OCI-LY7 (cell line): ENCODE data around the gene PAFAH1B1. TPM values are rescaled to one million over a fixed set of nuclear protein-coding genes. Genes with fewer than 3 reads are reported as not detected.
"Not testable (repeated sequence)": the region's sequence is repeated elsewhere in the genome, so short reads cannot be mapped to it uniquely, and the experiment has no call there.

ENCODE experiments used
- BruUV-seq: library from RNA; stranded (reverse); fragments of 400-500 nt; replicated peaks from 2 replicates; lab custom pipeline; 2021; lab: Mats Ljungman, UMichigan
- CTCF ChIA-PET: fragments of 300-600 bp; sonication (Branson Sonifier 250); formaldehyde crosslinking; loops from one replicate; lab custom pipeline; 2022; ENCODE audit warnings: antibody characterized with exemption; ENCODE audit not compliant: unreplicated experiment; lab: Charles Lee
- POLR2A ChIA-PET: fragments of 300-600 bp; sonication (Branson Sonifier 250); formaldehyde crosslinking; loops from one replicate; lab custom pipeline; 2022; ENCODE audit warnings: antibody characterized with exemption; lab: Charles Lee
- DNase-seq: peaks from one replicate; pipeline ENCODE4 v3.0.0-alpha.2; 2015; ENCODE audit warnings: low spot score
- H2AFZ ChIP-seq: fragments of 200-600 bp; sonication (generic), shearing (Covaris generic); 2 replicates; pipeline ENCODE4 v1.6.1; 2014; ENCODE audit warnings: mild to moderate bottlenecking, antibody characterized with exemption, low read length, moderate library complexity
- H3K27ac ChIP-seq: fragments of 200-600 bp; sonication (generic); 2 replicates; pipeline ENCODE4 v1.5.1; 2014; ENCODE audit warnings: mixed run types, low read depth, mild to moderate bottlenecking, moderate library complexity, low read length, inconsistent platforms; ENCODE audit not compliant: poor library complexity, severe bottlenecking
- H3K36me3 ChIP-seq: fragments of 200-600 bp; sonication (generic); 2 replicates; pipeline ENCODE4 v1.6.1; 2014; ENCODE audit warnings: mild to moderate bottlenecking, antibody characterized with exemption, low read length, moderate library complexity, mixed read lengths; ENCODE audit not compliant: insufficient read depth
- H3K4me1 ChIP-seq: fragments of 200-600 bp; sonication (generic); 2 replicates; pipeline ENCODE4 v1.5.1; 2014; ENCODE audit warnings: mild to moderate bottlenecking, low read length; ENCODE audit not compliant: insufficient read depth, poor library complexity, severe bottlenecking
- H3K4me2 ChIP-seq: fragments of 200-600 bp; sonication (generic); 2 replicates; pipeline ENCODE4 v1.6.1; 2014; ENCODE audit warnings: mild to moderate bottlenecking, low read length
- H3K4me3 ChIP-seq: fragments of 200-600 bp; sonication (generic); 2 replicates; pipeline ENCODE4 v1.5.1; 2014; ENCODE audit warnings: mild to moderate bottlenecking, low read depth, low read length; ENCODE audit not compliant: poor library complexity, severe bottlenecking
- H3K79me2 ChIP-seq: fragments of 200-600 bp; sonication (generic); 2 replicates; pipeline ENCODE4 v1.6.1; 2016; ENCODE audit warnings: low read depth, mild to moderate bottlenecking, low read length, moderate library complexity, mixed read lengths; ENCODE audit not compliant: insufficient read depth
- H3K9me2 ChIP-seq: fragments of 200-600 bp; sonication (generic); 2 replicates; pipeline ENCODE4 v1.6.1; 2016; ENCODE audit warnings: mild to moderate bottlenecking, low read length, mixed read lengths; ENCODE audit not compliant: insufficient read depth
- H3K9me3 ChIP-seq: fragments of 200-600 bp; sonication (generic); 2 replicates; pipeline ENCODE4 v1.6.1; 2014; ENCODE audit warnings: mild to moderate bottlenecking, mixed run types, low read length, mixed read lengths
- H4K20me1 ChIP-seq: fragments of 200-600 bp; sonication (generic); 2 replicates; pipeline ENCODE4 v1.6.1; 2014; ENCODE audit warnings: mild to moderate bottlenecking, antibody characterized with exemption, low read length, moderate library complexity, mixed read lengths; ENCODE audit not compliant: insufficient read depth
- CTCF ChIP-seq: fragments of 200-600 bp; sonication (generic); conservative IDR thresholded peaks from 2 replicates; pipeline ENCODE4 v1.5.1; 2014; ENCODE audit warnings: mild to moderate bottlenecking, antibody characterized with exemption, low read length, moderate library complexity, mixed read lengths
- EZH2phosphoT487 ChIP-seq: fragments of 200-600 bp; sonication (generic); IDR thresholded peaks from 2 replicates; pipeline ENCODE4 v1.6.1; 2018; ENCODE audit warnings: low read depth, borderline replicate concordance, mild to moderate bottlenecking, mixed run types, antibody characterized with exemption, low read length, moderate library complexity, mixed read lengths
- intact Hi-C: fragments of 100-400 bp; cut with micrococcal nuclease; formaldehyde crosslinking; loops from one replicate; pipeline ENCODE4 v1.10.0; 2022; ENCODE audit not compliant: unreplicated experiment
- total RNA-seq, 2 experiments: library from RNA; depleted of rRNA in 1 of 2; stranded (reverse); fragments of >200 nt in 1 of 2; shearing (Covaris generic) in 1 of 2; gene quantifications; 2 replicates each; pipeline ENCODE4 v1.2.3, GENCODE V29; 2014 to 2022

The PAFAH1B1 gene
- total RNA-seq, 2 experiments from 2014 or later, result 51.1 to 127 TPM

GRCh38 chr17:2624292-2624731 is 30.9 kb downstream of the PAFAH1B1 start:
- intact Hi-C loops, result no loop called here
- peaks cover 12% of the 10 kb centered on the region for H4K20me1 ChIP-seq
- CTCF ChIA-PET, result no interaction called here
- H3K27ac ChIP-seq, result peak overlapping the region; percentile 61
- no peaks in the 10 kb centered on the region for H3K9me2 ChIP-seq
- no peak for TF ChIP-seq EZH2phosphoT487
- no peak for TF ChIP-seq CTCF
- H3K79me2 ChIP-seq, result peaks cover 100% of the 10 kb centered on the region
- peaks cover 30% of the 10 kb centered on the region for H3K9me3 ChIP-seq
- BruUV-seq, result no TSS peak
- peak overlapping the region; percentile 27 for H3K4me3 ChIP-seq
- H3K4me1 ChIP-seq, result peaks cover 35% of the 10 kb centered on the region
- H3K4me2 ChIP-seq, result peak overlapping the region; percentile 63
- peaks cover 49% of the 10 kb centered on the region for H3K36me3 ChIP-seq
- no peak overlapping the region for H2AFZ ChIP-seq
- POLR2A ChIA-PET, result no interaction called here
- DNase-seq, result peak; percentile 59

GRCh38 chr17:2626626-2627219 is 33.3 kb downstream of the PAFAH1B1 start:
- Histone ChIP-seq H3K4me1 (peaks cover 58% of the 10 kb centered on the region), H3K36me3 (peaks cover 25% of the 10 kb centered on the region), H3K79me2 (peaks cover 100% of the 10 kb centered on the region), H4K20me1 (peaks cover 28% of the 10 kb centered on the region), H3K9me3 (peaks cover 20% of the 10 kb centered on the region)
- H3K4me3 ChIP-seq, H2AFZ ChIP-seq, DNase-seq, H3K4me2 ChIP-seq, BruUV-seq, H3K27ac ChIP-seq, CTCF ChIA-PET, intact Hi-C loops, H3K9me2 ChIP-seq: not testable (repeated sequence)
- POLR2A ChIA-PET, result interaction anchor here (2.0 kb wide), 1 partner anchor 12 kb away, joined by 5 read pairs; no protein-coding TSS in a partner anchor

- H3K27ac ChIP-seq, H3K4me3 ChIP-seq, DNase-seq, H3K9me3 ChIP-seq, CTCF ChIA-PET, H2AFZ ChIP-seq, H3K9me2 ChIP-seq, intact Hi-C loops, BruUV-seq: not testable (repeated sequence)
- H4K20me1 ChIP-seq, result peaks cover 28% of the 10 kb centered on the region
- H3K4me1 ChIP-seq, result peaks cover 48% of the 10 kb centered on the region
- H3K4me2 ChIP-seq, result peak overlapping the region; percentile 40; the same call in 1 of the 2 replicates
- POLR2A ChIA-PET, result interaction anchor here (1.0 kb wide), 1 partner anchor 49 kb away, joined by 4 read pairs; no protein-coding TSS in a partner anchor
- peaks cover 21% of the 10 kb centered on the region for H3K36me3 ChIP-seq
- H3K79me2 ChIP-seq, result peaks cover 100% of the 10 kb centered on the region
These were observed 35.5 kb downstream of the PAFAH1B1 start for GRCh38 chr17:2628922-2629321.
